Measurements from ENCODE around the gene KLHL40. TPM values are rescaled to one million over a fixed set of nuclear protein-coding genes. Genes with fewer than 3 reads are reported as not detected.

KLHL40 gene
- total RNA-seq, 1 donor from 2014 or later = not detected

GRCh38 chr3:42700366-42701288, 15.3 kb downstream of the KLHL40 start:
- Mint-ChIP-seq H3K27me3 (peaks cover 17% of the 10 kb centered on the region), H3K36me3 (ENCODE audit: low read depth) (no peaks in the 10 kb centered on the region), H3K9me3 (no peaks in the 10 kb centered on the region), H3K4me1 (no peaks in the 10 kb centered on the region), H3K4me3 (no peak overlapping the region), H3K27ac (no peak overlapping the region)
- CTCF ChIA-PET = no interaction called here
- no peak for DNase-seq
- POLR2A ChIA-PET = no interaction called here
- intact Hi-C loops (cut with micrococcal nuclease) = no loop called here
- ATAC-seq (ENCODE audit: low read depth) = no peak
- TF ChIP-seq, protein P1, sequence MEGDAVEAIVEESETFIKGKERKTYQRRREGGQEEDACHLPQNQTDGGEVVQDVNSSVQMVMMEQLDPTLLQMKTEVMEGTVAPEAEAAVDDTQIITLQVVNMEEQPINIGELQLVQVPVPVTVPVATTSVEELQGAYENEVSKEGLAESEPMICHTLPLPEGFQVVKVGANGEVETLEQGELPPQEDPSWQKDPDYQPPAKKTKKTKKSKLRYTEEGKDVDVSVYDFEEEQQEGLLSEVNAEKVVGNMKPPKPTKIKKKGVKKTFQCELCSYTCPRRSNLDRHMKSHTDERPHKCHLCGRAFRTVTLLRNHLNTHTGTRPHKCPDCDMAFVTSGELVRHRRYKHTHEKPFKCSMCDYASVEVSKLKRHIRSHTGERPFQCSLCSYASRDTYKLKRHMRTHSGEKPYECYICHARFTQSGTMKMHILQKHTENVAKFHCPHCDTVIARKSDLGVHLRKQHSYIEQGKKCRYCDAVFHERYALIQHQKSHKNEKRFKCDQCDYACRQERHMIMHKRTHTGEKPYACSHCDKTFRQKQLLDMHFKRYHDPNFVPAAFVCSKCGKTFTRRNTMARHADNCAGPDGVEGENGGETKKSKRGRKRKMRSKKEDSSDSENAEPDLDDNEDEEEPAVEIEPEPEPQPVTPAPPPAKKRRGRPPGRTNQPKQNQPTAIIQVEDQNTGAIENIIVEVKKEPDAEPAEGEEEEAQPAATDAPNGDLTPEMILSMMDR (IDR thresholded peaks at IDR 0.05) = no peak

GRCh38 chr3:42701371-42702065, 16.2 kb downstream of the KLHL40 start:
- TF ChIP-seq, protein P1 (IDR thresholded peaks at IDR 0.05) = no peak
- POLR2A ChIA-PET = no interaction called here
- Mint-ChIP-seq H3K4me3 (no peak overlapping the region), H3K4me1 (no peaks in the 10 kb centered on the region), H3K9me3 (no peaks in the 10 kb centered on the region), H3K27me3 (peaks cover 17% of the 10 kb centered on the region), H3K27ac (no peak overlapping the region), H3K36me3 (ENCODE audit: low read depth) (no peaks in the 10 kb centered on the region)
- intact Hi-C loops (cut with micrococcal nuclease) = no loop called here
- DNase-seq (no peak), ATAC-seq (ENCODE audit: low read depth) (peak; percentile 50)
- CTCF ChIA-PET = no interaction called here

GRCh38 chr3:42702066-42702951, 17.0 kb downstream of the KLHL40 start, which contains the start of gene HHATL:
Gene HHATL, minus strand, starts transcription at chr3:42702798. Its CDS starts 1,972 bp downstream, at chr3:42700826.
- POLR2A ChIA-PET = no interaction called here
- TF ChIP-seq, protein P1 (IDR thresholded peaks at IDR 0.05) = no peak
- H3K36me3 Mint-ChIP-seq (ENCODE audit: low read depth) = no peaks in the 10 kb centered on the region
- H3K9me3 Mint-ChIP-seq = no peaks in the 10 kb centered on the region
- peaks cover 17% of the 10 kb centered on the region for H3K27me3 Mint-ChIP-seq
- H3K4me3 Mint-ChIP-seq = no peak within 1 kb of the TSS
- no peak for DNase-seq
- ATAC-seq (ENCODE audit: low read depth) = no peak
- intact Hi-C loops (cut with micrococcal nuclease) = no loop called here
- CTCF ChIA-PET = no interaction called here
- no peak within 1 kb of the TSS for H3K27ac Mint-ChIP-seq
- H3K4me1 Mint-ChIP-seq = no peaks in the 10 kb centered on the region

DNA sequence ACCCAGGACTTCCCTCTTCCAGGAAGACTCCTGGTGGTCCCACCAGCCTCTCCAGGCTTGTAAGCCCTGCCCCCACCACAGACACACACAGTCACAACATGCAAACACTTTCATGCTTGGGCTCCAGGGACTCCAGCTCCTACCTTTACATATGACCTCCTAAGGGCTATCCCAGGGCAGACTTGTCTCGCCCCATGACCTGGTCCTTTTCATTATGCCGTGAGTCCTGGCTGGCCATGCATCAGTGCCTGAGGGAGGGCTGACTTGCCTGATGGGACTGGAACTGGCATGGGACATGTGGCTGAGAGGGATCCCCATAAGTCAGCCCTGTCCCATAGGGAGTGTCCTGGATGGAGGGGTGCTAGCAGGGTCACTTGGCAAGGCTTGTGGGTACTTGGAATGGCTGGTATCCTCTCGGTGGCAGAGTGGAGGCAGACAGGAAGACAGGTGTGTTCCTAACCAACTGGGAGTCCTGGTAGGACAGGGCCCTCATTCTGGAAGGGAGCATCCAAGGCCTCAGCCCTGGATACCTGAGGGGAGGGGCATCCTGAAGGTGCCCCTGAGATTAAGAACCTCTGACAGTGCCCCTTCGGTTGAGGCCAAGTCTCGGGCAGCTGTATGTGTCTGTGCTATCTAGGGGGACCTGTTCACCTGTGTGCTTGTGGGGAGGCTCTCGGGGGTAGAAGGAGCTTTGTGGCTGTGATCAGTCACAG, 17.8 kb downstream of the KLHL40 start:
- Mint-ChIP-seq H3K4me1 (no peaks in the 10 kb centered on the region), H3K27me3 (peaks cover 19% of the 10 kb centered on the region), H3K27ac (no peak overlapping the region), H3K36me3 (ENCODE audit: low read depth) (no peaks in the 10 kb centered on the region), H3K4me3 (no peak overlapping the region), H3K9me3 (no peaks in the 10 kb centered on the region)
- intact Hi-C loops (cut with micrococcal nuclease) = no loop called here
- ChIA-PET POLR2A (no interaction called here), CTCF (no interaction called here)
- TF ChIP-seq, protein P1 (IDR thresholded peaks at IDR 0.05) = no peak
- ATAC-seq (ENCODE audit: low read depth) (no peak), DNase-seq (no peak)
